Prostate gland (tissue), 2 donors: Measurements from ENCODE around the gene MYH9. TPM values are rescaled to one million over a fixed set of nuclear protein-coding genes. Genes with fewer than 3 reads are reported as not detected.

ENCODE experiments used
- DNase-seq: peaks from one replicate; pipeline ENCODE4 v3.0.0-alpha.2; 2019; ENCODE audit warnings: low spot score
- H3K27ac ChIP-seq, 2 donors: fragments of 200-600 bp; sonication (generic); 2 replicates each; pipeline ENCODE4 v1.5.1; 2017 to 2019
- H3K27me3 ChIP-seq: fragments of 200-600 bp; sonication (generic); replicated peaks from 2 replicates; pipeline ENCODE4 v1.5.1; 2019; ENCODE audit not compliant: insufficient read depth
- H3K36me3 ChIP-seq, 2 donors: fragments of 200-600 bp; sonication (generic); 1 replicate in 1 of 2; 2 replicates in 1 of 2; pipeline versions ENCODE4 v1.5.1 to v1.8.1; 2017 to 2019
- H3K4me1 ChIP-seq: fragments of 200-600 bp; sonication (generic); replicated peaks from 2 replicates; pipeline ENCODE4 v1.5.1; 2019
- H3K4me3 ChIP-seq, 2 donors: fragments of 200-600 bp; sonication (generic); 2 replicates each; pipeline ENCODE4 v1.5.1; 2017 to 2019
- H3K9me3 ChIP-seq: fragments of 200-600 bp; sonication (generic); 2 replicates; pipeline ENCODE4 v1.5.1; 2017
- POLR2A ChIP-seq: fragments of 450-650 bp; IDR thresholded peaks from one replicate; pipeline ENCODE4 v1.6.1; 2016; ENCODE audit warnings: antibody characterized with exemption, mild to moderate bottlenecking
- POLR2AphosphoS5 ChIP-seq: sonication (generic); formaldehyde crosslinking; IDR thresholded peaks from one replicate; pipeline ENCODE4 v1.6.1; 2017; ENCODE audit warnings: antibody characterized with exemption
- WGBS: methylation state at CpG from one replicate; pipeline ENCODE4 v1.1.5; 2018; 5-methylcytosine and 5-hydroxymethylcytosine counted together
- intact Hi-C: fragments of 100-400 bp; cut with DNase I; formaldehyde crosslinking; loops from one replicate; pipeline ENCODE4 v1.14.2; 2022
- microRNA-seq: library from miRNA; unstranded; fragments of <30 nt; microRNA quantifications from one replicate; pipeline ENCODE4, GENCODE V29; 2016
- small RNA-seq, 2 donors: library from RNA; depleted of rRNA; stranded (forward); fragments of <200 nt; gene quantifications; one replicate each; pipeline ENCODE3, GENCODE V24; 2016
- total RNA-seq, 2 donors: library from RNA; depleted of rRNA; stranded (reverse); fragments of >200 nt; gene quantifications; one replicate each; pipeline ENCODE4 v1.1.0, GENCODE V29; 2016
- TF ChIP-seq, protein P1 (sequence below), 4 experiments: fragments of 200-600 bp in 2 of 4; fragments of 450-650 bp in 2 of 4; sonication (generic) in 2 of 4; IDR thresholded peaks; 1 replicate in 3 of 4; 2 replicates in 1 of 4; pipeline ENCODE4 v1.5.1; 2016 to 2019; ENCODE audit warnings: antibody characterized with exemption in 4 of 4, mild to moderate bottlenecking in 2 of 4, moderate library complexity in 2 of 4

The MYH9 gene
- total RNA-seq, 2 donors from 2014 or later = 295 to 329 TPM

DNA sequence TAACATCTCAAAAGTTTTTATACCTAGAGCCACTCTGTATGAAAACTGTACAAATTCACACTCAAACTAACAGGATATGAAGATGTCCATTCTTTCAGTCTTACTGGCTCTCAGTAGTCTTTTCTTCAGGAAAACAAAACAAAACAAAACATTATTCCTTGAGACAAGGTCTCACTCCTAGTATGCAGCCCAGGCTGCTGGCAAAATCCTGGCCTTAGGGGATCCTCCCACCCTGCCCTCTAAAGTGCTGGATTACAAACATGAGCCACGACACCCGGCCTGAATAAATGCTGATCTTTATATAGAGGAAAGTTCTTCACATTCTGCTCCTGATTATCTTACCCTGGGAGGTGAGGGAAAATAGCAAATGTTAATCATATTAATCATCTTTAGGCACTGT is 153.6 kb downstream of the MYH9 start:
- TF ChIP-seq POLR2AphosphoS5 = no peak
- no peak for TF ChIP-seq POLR2A
- TF ChIP-seq, protein P1, sequence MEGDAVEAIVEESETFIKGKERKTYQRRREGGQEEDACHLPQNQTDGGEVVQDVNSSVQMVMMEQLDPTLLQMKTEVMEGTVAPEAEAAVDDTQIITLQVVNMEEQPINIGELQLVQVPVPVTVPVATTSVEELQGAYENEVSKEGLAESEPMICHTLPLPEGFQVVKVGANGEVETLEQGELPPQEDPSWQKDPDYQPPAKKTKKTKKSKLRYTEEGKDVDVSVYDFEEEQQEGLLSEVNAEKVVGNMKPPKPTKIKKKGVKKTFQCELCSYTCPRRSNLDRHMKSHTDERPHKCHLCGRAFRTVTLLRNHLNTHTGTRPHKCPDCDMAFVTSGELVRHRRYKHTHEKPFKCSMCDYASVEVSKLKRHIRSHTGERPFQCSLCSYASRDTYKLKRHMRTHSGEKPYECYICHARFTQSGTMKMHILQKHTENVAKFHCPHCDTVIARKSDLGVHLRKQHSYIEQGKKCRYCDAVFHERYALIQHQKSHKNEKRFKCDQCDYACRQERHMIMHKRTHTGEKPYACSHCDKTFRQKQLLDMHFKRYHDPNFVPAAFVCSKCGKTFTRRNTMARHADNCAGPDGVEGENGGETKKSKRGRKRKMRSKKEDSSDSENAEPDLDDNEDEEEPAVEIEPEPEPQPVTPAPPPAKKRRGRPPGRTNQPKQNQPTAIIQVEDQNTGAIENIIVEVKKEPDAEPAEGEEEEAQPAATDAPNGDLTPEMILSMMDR (IDR thresholded peaks at IDR 0.05) = no peak
- H3K4me3 ChIP-seq = no peak overlapping the region
- WGBS = 38% methylated on average over 2 of the region's 2 CpGs
- H3K4me1 ChIP-seq = peaks cover 17% of the 10 kb centered on the region
- H3K36me3 ChIP-seq = no peaks in the 10 kb centered on the region
- intact Hi-C loops = loop anchor here (10.0 kb wide), 1 partner anchor 79 kb away; no protein-coding TSS in a partner anchor
- H3K27ac ChIP-seq = peak overlapping the region in 1 of 2 donors; percentile 11
- DNase-seq = no peak
- H3K9me3 ChIP-seq = no peaks in the 10 kb centered on the region
- H3K27me3 ChIP-seq = no peaks in the 10 kb centered on the region

DNA sequence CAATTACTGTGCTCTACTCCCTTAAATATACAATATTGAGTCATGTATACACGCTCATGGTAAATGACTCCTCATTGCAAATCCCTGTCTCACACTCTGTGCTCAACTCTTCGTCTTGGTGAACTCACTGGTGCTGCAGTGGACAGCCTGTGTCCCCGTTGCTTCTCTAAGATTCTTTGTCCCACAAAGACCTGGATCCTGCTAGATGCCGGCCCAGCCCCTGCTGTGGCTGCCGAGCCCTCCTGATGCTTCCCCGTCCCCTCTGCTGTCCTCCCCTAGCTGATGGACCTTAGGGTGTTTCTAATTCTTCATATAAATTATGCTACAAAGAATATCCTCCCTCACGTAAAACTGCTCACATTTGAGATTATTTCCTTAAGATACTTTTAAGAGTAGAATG is 154.0 kb downstream of the MYH9 start:
- 87% methylated on average over 7 of the region's 7 CpGs for WGBS

DNA sequence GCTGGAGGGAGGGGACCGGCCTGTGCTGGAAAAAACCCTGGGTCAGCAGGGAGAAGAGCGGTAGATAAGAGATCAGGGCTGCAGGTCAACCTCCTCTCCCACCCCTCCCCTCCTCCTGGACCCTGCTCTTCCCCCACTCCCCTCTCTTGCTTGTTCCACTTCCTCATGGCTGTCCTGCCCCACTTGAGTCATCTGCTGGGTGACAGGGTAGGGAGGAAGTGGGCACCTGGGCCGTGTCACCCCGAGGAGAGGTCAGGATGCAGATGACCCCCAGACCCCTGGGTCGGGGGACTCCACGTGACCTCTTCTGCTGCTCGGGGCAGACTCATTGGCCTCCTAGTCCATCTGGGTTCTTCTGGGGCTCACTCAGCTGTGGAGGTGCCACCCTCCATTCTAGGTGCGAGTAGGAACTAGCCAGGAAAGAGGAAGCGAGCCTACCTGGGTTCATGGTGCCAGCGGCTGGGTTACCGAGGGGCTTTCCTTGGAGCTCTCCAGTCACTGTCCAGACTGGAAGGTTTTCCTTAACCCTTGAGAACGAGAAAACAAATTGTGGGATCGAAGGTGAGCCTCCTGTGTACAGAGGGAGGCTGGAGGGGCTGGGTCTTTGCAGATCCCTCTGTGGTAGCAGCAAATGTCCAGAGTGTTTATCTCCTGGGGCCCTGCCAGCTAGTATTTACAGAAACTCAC is 154.9 kb downstream of the MYH9 start:
- Histone ChIP-seq H3K27ac (no peak overlapping the region), H3K9me3 (no peaks in the 10 kb centered on the region), H3K36me3 (peaks cover 0 to under 1% of the 10 kb centered on the region in 2 donors), H3K4me1 (peaks cover 17% of the 10 kb centered on the region), H3K4me3 (no peak overlapping the region), H3K27me3 (no peaks in the 10 kb centered on the region)
- peak; percentile 31 for DNase-seq
- WGBS = 75% methylated on average over 13 of the region's 13 CpGs
- intact Hi-C loops = loop anchor here (10.0 kb wide), 1 partner anchor 78 kb away; no protein-coding TSS in a partner anchor
- no peak for TF ChIP-seq POLR2A
- TF ChIP-seq POLR2AphosphoS5 = no peak

More for the DNA sequence above, 154.0 kb downstream of the MYH9 start:
- TF ChIP-seq POLR2A (no peak), POLR2AphosphoS5 (no peak)
- TF ChIP-seq, protein P1 (IDR thresholded peaks at IDR 0.05) = no peak
- H3K27me3 ChIP-seq = no peaks in the 10 kb centered on the region
- no peaks in the 10 kb centered on the region for H3K9me3 ChIP-seq
- intact Hi-C loops = loop anchor here (10.0 kb wide), 1 partner anchor 79 kb away; no protein-coding TSS in a partner anchor
- peaks cover 17% of the 10 kb centered on the region for H3K4me1 ChIP-seq
- H3K36me3 ChIP-seq = no peaks in the 10 kb centered on the region
- H3K27ac ChIP-seq = no peak overlapping the region
- H3K4me3 ChIP-seq = no peak overlapping the region
- DNase-seq = no peak

Small RNA genes within 50 kb of the gene (microRNA-seq; reads per million reads assigned to microRNA genes)
- gene MIR6819 = not detected

Small RNA genes within 50 kb of the gene (small RNA-seq; reads per million reads assigned to genes)
- 0 to 0.10 reads per million in 2 donors for gene MIR6819

Other genes with a start within 250 kb of the MYH9 start
- 10 to 100 TPM; 18.8 to 32.2 TPM for gene APOL3, start 227.2 kb downstream of the MYH9 start, total RNA-seq
- gene APOL4, start 186.2 kb downstream of the MYH9 start, total RNA-seq = 10 to 100 TPM; 13.6 to 25.5 TPM
- 10 to 100 TPM; 35.2 to 64.1 TPM for gene APOL2, start 148.4 kb downstream of the MYH9 start, total RNA-seq
- 10 to 100 TPM; 19.6 to 22.9 TPM for gene APOL1, start 134.8 kb downstream of the MYH9 start, total RNA-seq
- 100 to 1,000 TPM in 1 of 2 donors, 10 to 100 TPM in 1; 74.3 to 148 TPM for gene TXN2, start 93.7 kb upstream of the MYH9 start, total RNA-seq
- gene FOXRED2, start 119.1 kb upstream of the MYH9 start, total RNA-seq = 10 to 100 TPM; 24.7 to 33.7 TPM
- gene EIF3D, start 141.2 kb upstream of the MYH9 start, total RNA-seq = 100 to 1,000 TPM; 241 to 364 TPM